Renal cortex interstitium (tissue), 11 donors: ENCODE results near the gene MAN1C1. TPM values are rescaled to one million over a fixed set of nuclear protein-coding genes. Genes with fewer than 3 reads are reported as not detected.

Source experiments
- DNase-seq, 11 donors: peaks; one replicate each; pipeline ENCODE4 v3.0.0-alpha.2; 2013; ENCODE audit warnings: low read depth in 9 of 11, low spot score in 4 of 11; ENCODE audit errors: extremely low read depth in 1 of 11
- polyA plus RNA-seq, 3 donors: library from polyadenylated mRNA; unstranded; fragments of 120-200 nt; gene quantifications; one replicate each; pipeline ENCODE4 v1.2.1, GENCODE V29; 2013; ENCODE audit not compliant: insufficient read length in 3 of 3

Gene MAN1C1
- polyA plus RNA-seq, 3 donors, result 12.4 to 18.0 (median 14.0) TPM

GRCh38 chr1:25828491-25828890, 211.9 kb downstream of the MAN1C1 start:
- no peak for DNase-seq

- DNase-seq, result no peak
These were observed 212.5 kb downstream of the MAN1C1 start for GRCh38 chr1:25829046-25829445.

DNA sequence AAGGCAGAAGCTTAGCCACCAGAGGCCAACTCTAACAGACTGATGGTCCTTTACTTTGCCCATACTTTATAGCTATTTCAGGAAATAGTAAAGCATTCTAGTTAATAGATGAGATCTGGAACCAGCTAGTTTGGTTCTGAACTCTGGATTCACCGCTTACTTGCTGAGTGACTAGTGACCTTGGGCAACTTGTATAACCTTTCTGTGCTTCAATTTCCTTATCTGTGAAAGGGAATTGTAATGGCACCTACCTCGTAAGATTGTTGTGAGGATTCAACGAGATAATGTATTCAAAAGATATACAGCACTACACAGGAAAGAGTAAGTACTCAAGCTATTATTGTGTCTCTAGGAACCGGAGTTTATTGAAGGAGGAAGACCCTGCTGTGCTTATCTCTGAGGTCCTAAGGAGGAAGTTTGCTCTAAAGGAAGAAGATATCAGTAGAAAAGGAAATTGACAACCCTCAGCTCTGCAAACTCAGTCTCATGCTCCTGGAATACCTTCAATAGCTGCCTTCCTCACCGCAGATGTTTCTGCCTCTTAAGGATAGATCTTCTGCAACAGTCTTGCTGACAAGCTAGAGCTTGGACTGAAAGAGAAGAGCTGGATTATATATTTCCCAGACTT, 215.1 kb downstream of the MAN1C1 start:
- DNase-seq, result no peak

DNA sequence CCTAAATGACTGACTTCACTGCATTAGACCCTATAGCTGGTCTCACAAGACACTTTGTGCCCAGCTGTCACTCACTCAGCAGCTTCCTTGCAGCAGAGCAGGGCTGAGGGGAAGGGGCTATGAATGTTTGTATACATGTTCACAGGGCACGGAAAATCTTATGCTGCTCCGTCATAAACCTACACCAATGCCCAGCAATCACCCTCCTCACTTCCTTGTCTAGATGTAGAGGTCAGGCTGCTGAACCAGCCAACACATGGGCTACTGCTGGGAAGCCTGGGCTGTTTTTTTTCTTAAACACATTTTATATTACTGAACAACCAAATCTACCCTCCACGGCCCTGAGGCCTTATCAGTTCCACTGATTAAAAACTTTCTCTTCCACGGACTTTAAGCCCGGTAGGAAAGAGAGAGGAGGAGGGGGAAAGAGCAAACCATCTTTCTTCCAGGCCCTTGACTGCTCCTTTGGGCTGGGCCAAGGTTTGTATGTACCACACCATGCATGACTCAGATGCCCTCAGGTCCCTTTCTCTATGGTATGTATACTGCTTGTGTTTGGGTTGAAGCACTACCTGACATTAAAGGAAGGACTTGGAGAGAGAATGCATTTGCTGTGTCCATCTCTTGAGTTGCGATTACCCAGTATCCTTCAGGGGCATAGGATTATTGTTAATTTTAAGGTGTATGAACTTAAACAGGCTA, 215.9 kb downstream of the MAN1C1 start:
- no peak for DNase-seq

GRCh38 chr1:25833158-25833557, 216.6 kb downstream of the MAN1C1 start:
- no peak for DNase-seq

Other genes with a start within 250 kb of the MAN1C1 start
- gene RHCE, start 196.0 kb upstream of the MAN1C1 start, polyA plus RNA-seq, result 1 to 10 TPM in 1 of 3 donors, under 1 TPM in 2; 0.62 to 1.2 (median 0.88) TPM
- gene MACO1, start 185.9 kb upstream of the MAN1C1 start, polyA plus RNA-seq, result 10 to 100 TPM; 24.3 to 30.9 (median 28.0) TPM
- gene LDLRAP1, start 73.2 kb upstream of the MAN1C1 start, polyA plus RNA-seq, result 10 to 100 TPM; 11.0 to 15.3 (median 13.6) TPM
- 10 to 100 TPM; 67.5 to 85.7 (median 85.2) TPM for gene SELENON, start 183.4 kb downstream of the MAN1C1 start, polyA plus RNA-seq
- gene MTFR1L, start 203.2 kb downstream of the MAN1C1 start, polyA plus RNA-seq, result 100 to 1,000 TPM in 1 of 3 donors, 10 to 100 TPM in 2; 91.0 to 103 (median 97.6) TPM
- gene AUNIP, start 242.7 kb downstream of the MAN1C1 start, polyA plus RNA-seq, result 1 to 10 TPM; 3.0 to 4.3 (median 3.9) TPM